ENCODE data around the gene TBCD. TPM values are rescaled to one million over a fixed set of nuclear protein-coding genes. Genes with fewer than 3 reads are reported as not detected.

Gene TBCD
- total and polyA plus RNA-seq, 9 of the 15 experiments (the other 6 are each of a cell fraction or from before 2014, with no cell fraction given), result 8.9 to 98.5 (median 28.0) TPM

DNA sequence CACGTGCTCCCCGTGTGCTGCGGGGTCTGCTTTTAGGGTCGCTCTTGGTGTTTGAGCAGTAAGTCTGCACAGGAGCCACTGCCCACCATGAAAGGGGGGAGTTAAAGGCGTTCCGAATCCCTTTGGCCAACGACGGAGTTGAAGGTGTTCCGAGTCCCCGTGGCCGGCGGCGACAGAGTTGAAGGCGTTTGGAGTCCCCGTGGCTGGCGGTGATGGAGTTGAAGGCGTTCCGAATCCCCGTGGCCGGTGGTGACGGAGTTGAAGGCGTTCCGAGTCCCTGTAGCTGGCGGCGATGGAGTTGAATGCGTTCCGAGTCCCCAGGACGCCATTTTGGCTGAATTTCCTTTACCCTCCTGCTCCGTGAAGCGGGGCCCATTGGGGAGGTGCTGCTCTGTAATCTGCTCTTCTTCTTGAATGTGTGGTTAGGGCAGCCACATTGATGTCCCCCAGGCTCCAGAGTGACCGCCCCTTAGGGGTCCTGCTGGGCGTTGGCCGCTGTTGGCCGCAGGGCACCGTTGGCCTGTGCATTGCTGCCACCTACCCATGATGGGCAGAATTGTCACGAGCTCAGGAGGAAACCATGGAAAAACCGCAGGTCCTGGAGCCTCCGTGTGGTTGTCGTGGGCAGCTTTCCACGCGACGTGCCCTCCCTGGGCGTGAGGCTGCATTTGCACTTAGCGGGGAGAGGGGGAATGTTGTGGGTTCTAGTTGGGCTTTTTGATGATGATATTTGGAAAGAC is 161.6 kb downstream of the TBCD start (continued):
- TF ChIP-seq YY1 (IDR thresholded peaks at IDR 0.05; ENCODE audit: borderline replicate concordance in 1 of 3, control insufficient read depth in 1 of 3, extremely low read depth in 1 of 3, insufficient read depth in 3 of 3, insufficient read length in 1 of 3, insufficient replicate concordance in 2 of 3, low read depth in 1 of 3, low read length in 2 of 3) (peak in 1 of 3 experiments; percentile 7), POLR2G (IDR thresholded peaks at IDR 0.05; ENCODE audit: low read depth, low read length) (0 out of 2 replicates have a peak, but pooled peaks have one; percentile 7), SRSF9 (IDR thresholded peaks at IDR 0.05; ENCODE audit: borderline replicate concordance, low read depth, low read length) (no peak), GABPB2 (CRISPR knock-in tag; conservative IDR thresholded peaks at IDR 0.05) (no peak), RAD21 (CRISPR knock-in tag; conservative IDR thresholded peaks at IDR 0.05 in 1 of 2, IDR thresholded peaks at IDR 0.05 in 1 of 2) (peak in 1 of 2 experiments; percentile 61; a peak in 2 of 4 replicates), EP300 (IDR thresholded peaks at IDR 0.05; ENCODE audit: low read length) (no peak), ESRRA (IDR thresholded peaks at IDR 0.05; ENCODE audit: borderline replicate concordance, low read depth) (0 out of 2 replicates have a peak, but pooled peaks have one; percentile 51)
- TF ChIP-seq, protein P1, sequence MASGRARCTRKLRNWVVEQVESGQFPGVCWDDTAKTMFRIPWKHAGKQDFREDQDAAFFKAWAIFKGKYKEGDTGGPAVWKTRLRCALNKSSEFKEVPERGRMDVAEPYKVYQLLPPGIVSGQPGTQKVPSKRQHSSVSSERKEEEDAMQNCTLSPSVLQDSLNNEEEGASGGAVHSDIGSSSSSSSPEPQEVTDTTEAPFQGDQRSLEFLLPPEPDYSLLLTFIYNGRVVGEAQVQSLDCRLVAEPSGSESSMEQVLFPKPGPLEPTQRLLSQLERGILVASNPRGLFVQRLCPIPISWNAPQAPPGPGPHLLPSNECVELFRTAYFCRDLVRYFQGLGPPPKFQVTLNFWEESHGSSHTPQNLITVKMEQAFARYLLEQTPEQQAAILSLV (tag; IDR thresholded peaks at IDR 0.05), result no peak
- TF ChIP-seq, protein P2, sequence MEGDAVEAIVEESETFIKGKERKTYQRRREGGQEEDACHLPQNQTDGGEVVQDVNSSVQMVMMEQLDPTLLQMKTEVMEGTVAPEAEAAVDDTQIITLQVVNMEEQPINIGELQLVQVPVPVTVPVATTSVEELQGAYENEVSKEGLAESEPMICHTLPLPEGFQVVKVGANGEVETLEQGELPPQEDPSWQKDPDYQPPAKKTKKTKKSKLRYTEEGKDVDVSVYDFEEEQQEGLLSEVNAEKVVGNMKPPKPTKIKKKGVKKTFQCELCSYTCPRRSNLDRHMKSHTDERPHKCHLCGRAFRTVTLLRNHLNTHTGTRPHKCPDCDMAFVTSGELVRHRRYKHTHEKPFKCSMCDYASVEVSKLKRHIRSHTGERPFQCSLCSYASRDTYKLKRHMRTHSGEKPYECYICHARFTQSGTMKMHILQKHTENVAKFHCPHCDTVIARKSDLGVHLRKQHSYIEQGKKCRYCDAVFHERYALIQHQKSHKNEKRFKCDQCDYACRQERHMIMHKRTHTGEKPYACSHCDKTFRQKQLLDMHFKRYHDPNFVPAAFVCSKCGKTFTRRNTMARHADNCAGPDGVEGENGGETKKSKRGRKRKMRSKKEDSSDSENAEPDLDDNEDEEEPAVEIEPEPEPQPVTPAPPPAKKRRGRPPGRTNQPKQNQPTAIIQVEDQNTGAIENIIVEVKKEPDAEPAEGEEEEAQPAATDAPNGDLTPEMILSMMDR (IDR thresholded peaks at IDR 0.05 in 2 of 3, conservative IDR thresholded peaks at IDR 0.05 in 1 of 3; ENCODE audit: insufficient read depth in 2 of 3, low read depth in 1 of 3, low read length in 3 of 3), result peak; percentile 35 to 73 (median 52); a peak in 4 of 6 replicates
